SK-N-MC (cell line): ENCODE measurements around the gene SH3D19.
"Not testable (repeated sequence)": the region's sequence is repeated elsewhere in the genome, so short reads cannot be mapped to it uniquely, and the experiment has no call there.

ENCODE experiments used
- DNase-seq: peaks from one replicate; pipeline ENCODE4 v3.0.0-alpha.2; 2011; ENCODE audit warnings: low read depth, low spot score
- H3K27ac ChIP-seq: fragments of 200-600 bp; sonication (generic); 2 replicates; pipeline ENCODE4 v1.5.1; 2016; ENCODE audit warnings: mixed run types
- H3K36me3 ChIP-seq: fragments of 200-600 bp; sonication (generic); 2 replicates; pipeline ENCODE4 v1.6.1; 2017; ENCODE audit warnings: antibody characterized with exemption, low read length, mixed read lengths; ENCODE audit not compliant: insufficient read depth
- H3K4me3 ChIP-seq: fragments of 200-600 bp; sonication (generic); 2 replicates; pipeline ENCODE4 v1.5.1; 2016
- H3K9ac ChIP-seq: fragments of 200-600 bp; sonication (generic); 2 replicates; pipeline ENCODE4 v1.8.0; 2017; ENCODE audit warnings: mixed run types, mixed read lengths; ENCODE audit not compliant: insufficient read length
- H3K9me3 ChIP-seq: fragments of 200-600 bp; sonication (generic); 2 replicates; pipeline ENCODE4 v1.6.1; 2017; ENCODE audit warnings: low read depth, mild to moderate bottlenecking, antibody characterized with exemption, low read length, moderate library complexity, mixed read lengths
- EZH2 ChIP-seq: fragments of 200-600 bp; sonication (generic); IDR thresholded peaks from one replicate; pipeline ENCODE4 v1.6.1; 2017; ENCODE audit warnings: antibody characterized with exemption
- FOXP2 ChIP-seq: optimal IDR thresholded peaks from 2 replicates; pipeline ENCODE3; 2011; ENCODE audit warnings: mild to moderate bottlenecking, moderate library complexity; ENCODE audit not compliant: insufficient read depth; ENCODE audit errors: extremely low read length, control extremely low read depth
- POLR2AphosphoS5 ChIP-seq: IDR thresholded peaks from 2 replicates; pipeline ENCODE4 v1.6.1; 2012; ENCODE audit warnings: mild to moderate bottlenecking, low read depth, low read length, borderline replicate concordance

SH3D19 gene

DNA sequence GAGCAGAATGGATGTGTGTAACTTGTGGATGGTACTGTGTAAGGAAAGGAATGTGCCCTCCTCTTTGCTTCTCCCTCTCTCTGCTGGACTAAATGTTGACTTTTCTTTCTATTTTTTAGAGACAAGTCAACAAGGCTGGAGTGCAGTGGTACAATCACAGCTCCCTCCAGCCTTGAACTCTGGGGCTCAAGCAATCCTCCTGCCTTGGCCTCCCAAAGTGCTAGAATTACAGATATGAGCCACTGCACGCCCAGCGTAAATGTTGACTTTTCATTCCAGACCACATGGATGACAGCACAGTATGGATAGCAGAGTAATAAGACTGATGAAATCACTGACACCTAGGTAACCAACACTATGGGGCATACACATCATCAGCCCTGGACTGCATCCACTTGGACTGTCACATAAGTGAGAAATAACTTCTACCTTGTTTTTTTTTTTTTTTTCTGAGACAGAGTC is 231.1 kb downstream of the SH3D19 start:
- no peak overlapping the region for H3K27ac ChIP-seq
- no peak overlapping the region for H3K4me3 ChIP-seq
- no peak overlapping the region for H3K9ac ChIP-seq
- no peak for DNase-seq
- TF ChIP-seq FOXP2 (no peak), EZH2 (no peak), POLR2AphosphoS5 (no peak)
- H3K9me3 ChIP-seq, result no peaks in the 10 kb centered on the region
- H3K36me3 ChIP-seq, result no peaks in the 10 kb centered on the region

GRCh38 chr4:151093203-151093602 is 232.2 kb downstream of the SH3D19 start:
- H3K9me3 ChIP-seq, result no peaks in the 10 kb centered on the region
- H3K27ac ChIP-seq, result no peak overlapping the region
- TF ChIP-seq EZH2 (no peak), POLR2AphosphoS5 (no peak), FOXP2 (no peak)
- no peak for DNase-seq
- H3K9ac ChIP-seq, result no peak overlapping the region
- no peaks in the 10 kb centered on the region for H3K36me3 ChIP-seq
- H3K4me3 ChIP-seq, result no peak overlapping the region

GRCh38 chr4:151092488-151092887 is 232.9 kb downstream of the SH3D19 start:
- TF ChIP-seq FOXP2 (no peak), POLR2AphosphoS5 (no peak), EZH2 (no peak)
- Histone ChIP-seq H3K36me3 (no peaks in the 10 kb centered on the region), H3K27ac (no peak overlapping the region), H3K9me3 (no peaks in the 10 kb centered on the region), H3K9ac (no peak overlapping the region), H3K4me3 (no peak overlapping the region)
- DNase-seq, result no peak

- Histone ChIP-seq H3K9ac (no peak overlapping the region), H3K9me3 (no peaks in the 10 kb centered on the region), H3K4me3 (no peak overlapping the region), H3K27ac (no peak overlapping the region), H3K36me3 (no peaks in the 10 kb centered on the region)
- TF ChIP-seq EZH2, result no peak
- TF ChIP-seq POLR2AphosphoS5, result no peak
- no peak for TF ChIP-seq FOXP2
- no peak for DNase-seq
Measured at GRCh38 chr4:151091047-151091446, 234.4 kb downstream of the SH3D19 start.

DNA sequence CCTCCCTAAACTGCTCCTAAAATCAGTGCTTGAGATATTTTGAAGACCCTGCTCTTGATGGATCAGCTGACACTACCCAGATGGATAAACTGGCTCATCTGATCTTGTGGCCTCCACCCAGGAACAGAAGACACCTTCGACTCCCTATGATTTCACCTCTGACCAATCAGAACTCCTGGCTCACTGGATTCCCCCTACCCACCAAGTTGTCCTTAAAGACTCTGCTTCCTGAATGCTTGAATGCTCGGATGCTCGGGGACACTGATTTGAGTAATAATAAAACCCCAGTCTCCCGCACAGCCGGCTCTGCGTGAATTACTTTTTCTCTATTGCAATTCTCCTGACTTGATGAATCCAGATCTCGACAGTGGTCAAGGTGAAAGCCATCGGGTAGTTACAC is 237.9 kb downstream of the SH3D19 start:
- H3K27ac ChIP-seq, result no peak overlapping the region
- no peaks in the 10 kb centered on the region for H3K9me3 ChIP-seq
- no peak overlapping the region for H3K4me3 ChIP-seq
- no peak for TF ChIP-seq EZH2
- no peak for TF ChIP-seq FOXP2
- TF ChIP-seq POLR2AphosphoS5, result no peak
- no peaks in the 10 kb centered on the region for H3K36me3 ChIP-seq
- DNase-seq, result no peak
- no peak overlapping the region for H3K9ac ChIP-seq

DNA sequence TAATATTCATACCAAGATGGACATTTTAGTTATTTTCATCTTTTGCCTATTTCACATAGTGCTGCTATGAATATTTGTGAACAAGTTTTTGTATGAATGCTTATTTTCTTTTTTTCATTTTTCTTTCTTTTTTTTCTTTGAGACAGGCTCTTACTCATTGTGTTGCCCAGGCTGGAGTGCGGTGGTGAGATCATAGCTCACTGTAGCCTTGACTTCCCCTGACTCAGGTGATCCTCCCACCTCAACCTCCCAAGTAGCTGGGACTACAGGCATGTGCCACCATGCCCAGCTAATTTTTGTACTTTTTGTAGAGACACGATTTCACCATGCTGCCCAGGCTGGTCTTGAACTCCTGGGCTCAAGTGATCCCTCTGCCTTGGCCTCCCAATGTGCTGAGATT is 247.4 kb downstream of the SH3D19 start:
- not testable (repeated sequence) for DNase-seq, H3K27ac ChIP-seq, H3K36me3 ChIP-seq, H3K4me3 ChIP-seq, H3K9ac ChIP-seq, H3K9me3 ChIP-seq

DNA sequence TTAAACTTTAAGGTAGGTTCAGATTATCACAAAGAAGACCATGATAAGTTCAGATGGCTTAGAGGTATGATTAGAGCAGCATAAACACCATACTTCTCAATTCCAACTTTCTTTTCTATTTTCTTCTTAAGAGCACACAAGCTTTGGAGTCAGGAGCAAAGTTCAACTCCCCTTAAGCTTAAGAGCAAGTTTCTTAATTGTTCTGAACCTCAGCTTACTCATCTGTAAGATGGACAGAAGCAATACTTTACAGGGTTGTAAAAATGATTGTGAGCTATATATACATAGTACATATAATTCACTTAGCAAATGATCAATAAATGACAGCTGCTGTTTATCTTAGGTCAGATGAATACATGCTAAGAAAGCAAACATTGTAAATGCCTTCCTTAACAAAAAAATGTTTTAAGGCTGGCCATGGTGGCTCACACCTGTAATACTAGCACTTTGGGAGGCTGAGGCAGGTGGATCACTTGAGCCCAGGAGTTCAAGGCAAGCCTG is 250.9 kb downstream of the SH3D19 start:
- no peak overlapping the region for H3K9ac ChIP-seq
- no peak overlapping the region for H3K4me3 ChIP-seq
- TF ChIP-seq FOXP2, result no peak
- no peak for TF ChIP-seq EZH2
- no peak for TF ChIP-seq POLR2AphosphoS5
- H3K9me3 ChIP-seq, result no peaks in the 10 kb centered on the region
- DNase-seq, result no peak
- H3K36me3 ChIP-seq, result no peaks in the 10 kb centered on the region
- H3K27ac ChIP-seq, result no peak overlapping the region
